Activated CD4-positive, alpha-beta memory T cell treated with anti-CD3 and anti-CD28 coated beads for 36 hours (primary cell): Measurements from ENCODE around the gene TNNI2. TPM values are rescaled to one million over a fixed set of nuclear protein-coding genes. Genes with fewer than 3 reads are reported as not detected.

Experiments used
- CTCF ChIA-PET: fragments of 350-600 bp; sonication (Branson Sonifier 250); formaldehyde crosslinking; loops from one replicate; lab custom pipeline; 2021; ENCODE audit warnings: antibody characterized with exemption, inconsistent platforms; lab: Charles Lee
- POLR2A ChIA-PET: fragments of 350-600 bp; sonication (Branson Sonifier 250); formaldehyde crosslinking; loops from one replicate; lab custom pipeline; 2021; ENCODE audit warnings: antibody characterized with exemption; lab: Charles Lee
- DNase-seq: peaks from one replicate; pipeline ENCODE4 v3.0.0-alpha.2; 2020
- H3K27ac Mint-ChIP-seq: one replicate; pipeline ENCODE4 v1.8.0; 2021; ENCODE audit warnings: mixed read lengths
- H3K27me3 Mint-ChIP-seq: one replicate; pipeline ENCODE4 v1.8.0; 2021; ENCODE audit warnings: mixed read lengths
- H3K36me3 Mint-ChIP-seq: one replicate; pipeline ENCODE4 v1.8.0; 2021; ENCODE audit warnings: mixed read lengths
- H3K4me1 Mint-ChIP-seq: one replicate; pipeline ENCODE4 v1.8.0; 2021; ENCODE audit warnings: low read depth, mixed read lengths
- H3K4me3 Mint-ChIP-seq: one replicate; pipeline ENCODE4 v1.8.0; 2021; ENCODE audit warnings: mild to moderate bottlenecking, mixed read lengths
- H3K9me3 Mint-ChIP-seq: one replicate; pipeline ENCODE4 v1.8.0; 2021; ENCODE audit warnings: mixed read lengths
- intact Hi-C: fragments of 100-400 bp; cut with micrococcal nuclease; formaldehyde crosslinking; loops from one replicate; pipeline ENCODE4 v1.15.1; 2023
- microRNA-seq: library from miRNA; unstranded; fragments of <30 nt; microRNA quantifications from one replicate; pipeline ENCODE4 v1.2.0, GENCODE V29; 2022; ENCODE audit warnings: borderline number of aligned reads, borderline microRNAs expressed, borderline replicate concordance
- total RNA-seq, 2 experiments: library from RNA; stranded (reverse); gene quantifications; one replicate each; pipeline ENCODE4 v1.2.3, GENCODE V29; 2021

The TNNI2 gene
- total RNA-seq, 2 experiments from 2014 or later: not detected

- H3K27ac Mint-ChIP-seq: peak overlapping the region; percentile 49
- CTCF ChIA-PET: interaction anchor here (0.7 to 2.5 kb wide), 5 partner anchors 8 to 196 kb away, joined by 3 to 16 read pairs (median 3); partner anchors contain the start of gene MRPL23
- POLR2A ChIA-PET: interaction anchor here (0.6 kb wide), 1 partner anchor 39 kb away, joined by 3 read pairs; no protein-coding TSS in a partner anchor
Observed at GRCh38 chr11:1889941-1890855, 51.4 kb downstream of the TNNI2 start.

More at GRCh38 chr11:1889941-1890855, 51.4 kb downstream of the TNNI2 start:
- peak overlapping the region; percentile 46 for H3K4me3 Mint-ChIP-seq
- peaks cover 22% of the 10 kb centered on the region for H3K4me1 Mint-ChIP-seq
- H3K36me3 Mint-ChIP-seq: peaks cover 7% of the 10 kb centered on the region
- H3K27me3 Mint-ChIP-seq: no peaks in the 10 kb centered on the region
- DNase-seq: no peak
- intact Hi-C loops: loop anchor here (2.0 to 10.0 kb wide), 2 partner anchors 45 to 55 kb away; partner anchors contain the start of gene MRPL23
- H3K9me3 Mint-ChIP-seq: no peaks in the 10 kb centered on the region

Small RNA genes lying within 50 kb of the gene (microRNA-seq; reads per million reads assigned to microRNA genes)
- not detected for gene MIR4298
- gene MIR7847: not detected

Other genes starting within 250 kb of the TNNI2 start
- not detected for gene KRTAP5-2, start 240.7 kb upstream of the TNNI2 start, total RNA-seq
- not detected for gene KRTAP5-3, start 230.5 kb upstream of the TNNI2 start, total RNA-seq
- gene KRTAP5-4, start 216.8 kb upstream of the TNNI2 start, total RNA-seq: not detected
- gene KRTAP5-5, start 209.2 kb upstream of the TNNI2 start, total RNA-seq: not detected
- not detected for gene KRTAP5-6, start 141.8 kb upstream of the TNNI2 start, total RNA-seq
- gene IFITM10, start 88.4 kb upstream of the TNNI2 start, total RNA-seq: under 1 TPM; 0.27 to 0.29 TPM
- gene CTSD, start 75.1 kb upstream of the TNNI2 start, total RNA-seq: 10 to 100 TPM; 52.0 to 58.7 TPM
- gene SYT8, start 4.0 kb upstream of the TNNI2 start, total RNA-seq: not detected
- 100 to 1,000 TPM; 179 to 181 TPM for gene LSP1, start 14.1 kb downstream of the TNNI2 start, total RNA-seq
- under 1 TPM in 1 of 2 experiments, not detected in 1; 0.07 TPM for gene PRR33, start 52.9 kb downstream of the TNNI2 start, total RNA-seq
- gene TNNT3, start 80.7 kb downstream of the TNNI2 start, total RNA-seq: 1 to 10 TPM; 6.0 to 6.8 TPM
- 100 to 1,000 TPM; 115 to 119 TPM for gene MRPL23, start 108.4 kb downstream of the TNNI2 start, total RNA-seq
- not detected for gene H19, start 158.9 kb downstream of the TNNI2 start, total RNA-seq